Liver (tissue), 3 donors: Measurements from ENCODE around the gene IL17A.

Source experiments
- EGR1 ChIP-seq, 2 donors: IDR thresholded peaks; 2 replicates each; pipeline ENCODE4 v1.6.1; 2016 to 2018; ENCODE audit warnings: antibody characterized with exemption in 2 of 2, low read depth in 2 of 2
- FOXA1 ChIP-seq: IDR thresholded peaks from 2 replicates; pipeline ENCODE4 v1.6.1; 2016; ENCODE audit warnings: antibody characterized with exemption
- GABPA ChIP-seq, 2 donors: IDR thresholded peaks in 1 of 2; conservative IDR thresholded peaks in 1 of 2; 2 replicates each; pipeline ENCODE4 v1.6.1; 2016; ENCODE audit warnings: antibody characterized with exemption in 2 of 2, mild to moderate bottlenecking in 1 of 2, moderate library complexity in 1 of 2
- HNF4G ChIP-seq: IDR thresholded peaks from 2 replicates; pipeline ENCODE4 v1.6.1; 2016; ENCODE audit warnings: antibody characterized with exemption
- JUND ChIP-seq, 2 donors: IDR thresholded peaks; 2 replicates each; pipeline ENCODE4 v1.6.1; 2016; ENCODE audit warnings: antibody characterized with exemption in 2 of 2
- NR2F2 ChIP-seq: IDR thresholded peaks from 2 replicates; pipeline ENCODE4 v1.6.1; 2016; ENCODE audit warnings: antibody characterized with exemption
- RAD21 ChIP-seq, 2 donors: IDR thresholded peaks; 2 replicates each; pipeline ENCODE4 v1.6.1; 2016; ENCODE audit warnings: antibody characterized with exemption in 2 of 2, mild to moderate bottlenecking in 2 of 2
- RXRA ChIP-seq, 2 donors: IDR thresholded peaks; 2 replicates each; pipeline ENCODE4 v1.6.1; 2017 to 2018; ENCODE audit warnings: antibody characterized with exemption in 2 of 2, mild to moderate bottlenecking in 1 of 2
- SP1 ChIP-seq: IDR thresholded peaks from 2 replicates; pipeline ENCODE4 v1.6.1; 2018; ENCODE audit warnings: antibody characterized with exemption, mild to moderate bottlenecking
- TAF1 ChIP-seq: conservative IDR thresholded peaks from 2 replicates; pipeline ENCODE4 v1.6.1; 2016; ENCODE audit warnings: antibody characterized with exemption, mild to moderate bottlenecking
- TF ChIP-seq, protein P1 (sequence below): fragments of 150-350 bp; IDR thresholded peaks from 2 replicates; pipeline ENCODE4 v1.5.1; 2017; ENCODE audit warnings: improper control_type of control experiment, low read depth, low read length; ENCODE audit not compliant: missing input control
- TF ChIP-seq, protein P2 (sequence below): IDR thresholded peaks from 2 replicates; pipeline ENCODE4 v1.6.1; 2016; ENCODE audit warnings: antibody characterized with exemption
- TF ChIP-seq, protein P3 (sequence below): IDR thresholded peaks from 2 replicates; pipeline ENCODE4 v1.6.1; 2016; ENCODE audit warnings: antibody characterized with exemption
- donor health status: healthy.
- donor health status: healthy.

DNA sequence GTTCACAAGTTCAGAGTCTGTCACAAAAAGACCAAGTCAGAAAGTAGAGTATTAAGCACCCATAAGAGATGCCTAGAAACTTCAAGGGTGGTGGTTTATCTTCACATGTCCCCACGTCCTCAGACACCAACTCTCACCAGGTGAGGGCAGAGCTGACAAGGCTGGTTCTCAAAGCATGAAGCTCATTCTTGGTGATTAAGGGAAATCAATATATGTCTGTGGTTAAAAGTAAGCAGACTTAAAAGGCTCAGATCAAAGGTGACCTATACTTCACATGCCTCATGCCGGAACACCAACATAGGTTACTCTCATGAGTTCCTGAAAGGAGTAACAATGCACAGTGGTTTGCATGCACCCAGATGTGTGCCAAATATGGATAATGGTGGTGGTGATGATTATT, 27.0 kb downstream of the IL17A start:
- TF ChIP-seq SP1 (no peak), HNF4G (no peak), RXRA (IDR thresholded peaks at IDR 0.05) (no peak), RAD21 (IDR thresholded peaks at IDR 0.05) (no peak), EGR1 (IDR thresholded peaks at IDR 0.05; ENCODE audit: low read depth in 2 of 2) (no peak), TAF1 (no peak), GABPA (IDR thresholded peaks at IDR 0.05 in 1 of 2, conservative IDR thresholded peaks at IDR 0.05 in 1 of 2) (no peak), JUND (IDR thresholded peaks at IDR 0.05) (no peak), NR2F2 (no peak), FOXA1 (no peak)
- TF ChIP-seq, protein P1, sequence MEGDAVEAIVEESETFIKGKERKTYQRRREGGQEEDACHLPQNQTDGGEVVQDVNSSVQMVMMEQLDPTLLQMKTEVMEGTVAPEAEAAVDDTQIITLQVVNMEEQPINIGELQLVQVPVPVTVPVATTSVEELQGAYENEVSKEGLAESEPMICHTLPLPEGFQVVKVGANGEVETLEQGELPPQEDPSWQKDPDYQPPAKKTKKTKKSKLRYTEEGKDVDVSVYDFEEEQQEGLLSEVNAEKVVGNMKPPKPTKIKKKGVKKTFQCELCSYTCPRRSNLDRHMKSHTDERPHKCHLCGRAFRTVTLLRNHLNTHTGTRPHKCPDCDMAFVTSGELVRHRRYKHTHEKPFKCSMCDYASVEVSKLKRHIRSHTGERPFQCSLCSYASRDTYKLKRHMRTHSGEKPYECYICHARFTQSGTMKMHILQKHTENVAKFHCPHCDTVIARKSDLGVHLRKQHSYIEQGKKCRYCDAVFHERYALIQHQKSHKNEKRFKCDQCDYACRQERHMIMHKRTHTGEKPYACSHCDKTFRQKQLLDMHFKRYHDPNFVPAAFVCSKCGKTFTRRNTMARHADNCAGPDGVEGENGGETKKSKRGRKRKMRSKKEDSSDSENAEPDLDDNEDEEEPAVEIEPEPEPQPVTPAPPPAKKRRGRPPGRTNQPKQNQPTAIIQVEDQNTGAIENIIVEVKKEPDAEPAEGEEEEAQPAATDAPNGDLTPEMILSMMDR: no peak
- TF ChIP-seq, protein P2, sequence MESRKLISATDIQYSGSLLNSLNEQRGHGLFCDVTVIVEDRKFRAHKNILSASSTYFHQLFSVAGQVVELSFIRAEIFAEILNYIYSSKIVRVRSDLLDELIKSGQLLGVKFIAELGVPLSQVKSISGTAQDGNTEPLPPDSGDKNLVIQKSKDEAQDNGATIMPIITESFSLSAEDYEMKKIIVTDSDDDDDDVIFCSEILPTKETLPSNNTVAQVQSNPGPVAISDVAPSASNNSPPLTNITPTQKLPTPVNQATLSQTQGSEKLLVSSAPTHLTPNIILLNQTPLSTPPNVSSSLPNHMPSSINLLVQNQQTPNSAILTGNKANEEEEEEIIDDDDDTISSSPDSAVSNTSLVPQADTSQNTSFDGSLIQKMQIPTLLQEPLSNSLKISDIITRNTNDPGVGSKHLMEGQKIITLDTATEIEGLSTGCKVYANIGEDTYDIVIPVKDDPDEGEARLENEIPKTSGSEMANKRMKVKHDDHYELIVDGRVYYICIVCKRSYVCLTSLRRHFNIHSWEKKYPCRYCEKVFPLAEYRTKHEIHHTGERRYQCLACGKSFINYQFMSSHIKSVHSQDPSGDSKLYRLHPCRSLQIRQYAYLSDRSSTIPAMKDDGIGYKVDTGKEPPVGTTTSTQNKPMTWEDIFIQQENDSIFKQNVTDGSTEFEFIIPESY: no peak
- TF ChIP-seq, protein P3, sequence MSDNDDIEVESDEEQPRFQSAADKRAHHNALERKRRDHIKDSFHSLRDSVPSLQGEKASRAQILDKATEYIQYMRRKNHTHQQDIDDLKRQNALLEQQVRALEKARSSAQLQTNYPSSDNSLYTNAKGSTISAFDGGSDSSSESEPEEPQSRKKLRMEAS: no peak
